ENCODE results near the gene AIFM1. TPM values are rescaled to one million over a fixed set of nuclear protein-coding genes. Genes with fewer than 3 reads are reported as not detected.
"Not testable (repeated sequence)": the region's sequence is repeated elsewhere in the genome, so short reads cannot be mapped to it uniquely, and the experiment has no call there.

Gene AIFM1
- total RNA-seq, 1 experiment from 2014 or later: 52.7 TPM

DNA sequence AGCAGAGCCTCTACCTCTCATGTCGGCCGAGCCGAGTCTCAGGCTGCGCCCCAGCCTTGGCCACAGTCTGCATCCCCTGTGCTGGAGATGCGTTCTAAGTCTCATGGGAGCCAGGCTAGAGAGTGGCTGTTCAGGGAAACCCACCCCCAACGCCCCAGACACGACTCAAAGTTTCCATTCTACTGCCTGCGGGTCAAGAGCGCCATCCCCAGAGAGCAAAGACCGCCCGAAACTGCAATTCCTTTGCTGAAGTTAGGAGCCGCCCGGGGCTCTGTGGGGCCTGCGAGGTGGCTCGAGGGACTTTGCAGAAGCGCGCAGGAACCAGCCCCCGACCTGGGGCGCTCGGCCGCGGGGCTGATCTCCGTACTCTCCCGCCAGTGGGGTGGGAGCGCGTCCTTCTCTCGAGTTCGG is 45.3 kb downstream of the AIFM1 start:
- CTCF ChIA-PET: interaction anchor here (0.7 to 1.2 kb wide), 3 partner anchors 8 to 534 kb away, joined by 3 to 5 read pairs (median 3); no protein-coding TSS in a partner anchor
- Mint-ChIP-seq H3K4me1 (ENCODE audit: low read depth, unreplicated experiment) (peaks cover 21% of the 10 kb centered on the region), H3K36me3 (ENCODE audit: insufficient read depth, unreplicated experiment) (peaks cover 15% of the 10 kb centered on the region), H3K27ac (ENCODE audit: unreplicated experiment) (no peak overlapping the region), H3K4me3 (ENCODE audit: low read depth, unreplicated experiment) (peak overlapping the region; percentile 60), H3K27me3 (ENCODE audit: unreplicated experiment) (no peaks in the 10 kb centered on the region), H3K9me3 (ENCODE audit: low read depth, unreplicated experiment) (no peaks in the 10 kb centered on the region)
- TF ChIP-seq, protein P1, sequence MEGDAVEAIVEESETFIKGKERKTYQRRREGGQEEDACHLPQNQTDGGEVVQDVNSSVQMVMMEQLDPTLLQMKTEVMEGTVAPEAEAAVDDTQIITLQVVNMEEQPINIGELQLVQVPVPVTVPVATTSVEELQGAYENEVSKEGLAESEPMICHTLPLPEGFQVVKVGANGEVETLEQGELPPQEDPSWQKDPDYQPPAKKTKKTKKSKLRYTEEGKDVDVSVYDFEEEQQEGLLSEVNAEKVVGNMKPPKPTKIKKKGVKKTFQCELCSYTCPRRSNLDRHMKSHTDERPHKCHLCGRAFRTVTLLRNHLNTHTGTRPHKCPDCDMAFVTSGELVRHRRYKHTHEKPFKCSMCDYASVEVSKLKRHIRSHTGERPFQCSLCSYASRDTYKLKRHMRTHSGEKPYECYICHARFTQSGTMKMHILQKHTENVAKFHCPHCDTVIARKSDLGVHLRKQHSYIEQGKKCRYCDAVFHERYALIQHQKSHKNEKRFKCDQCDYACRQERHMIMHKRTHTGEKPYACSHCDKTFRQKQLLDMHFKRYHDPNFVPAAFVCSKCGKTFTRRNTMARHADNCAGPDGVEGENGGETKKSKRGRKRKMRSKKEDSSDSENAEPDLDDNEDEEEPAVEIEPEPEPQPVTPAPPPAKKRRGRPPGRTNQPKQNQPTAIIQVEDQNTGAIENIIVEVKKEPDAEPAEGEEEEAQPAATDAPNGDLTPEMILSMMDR (IDR thresholded peaks at IDR 0.05; ENCODE audit: unreplicated experiment): no peak
- BruUV-seq (replicated peaks): no TSS peak
- DNase-seq: no peak
- intact Hi-C loops (cut with micrococcal nuclease; ENCODE audit: unreplicated experiment): loop anchor here (1.0 kb wide), 1 partner anchor 40 kb away; no protein-coding TSS in a partner anchor

DNA sequence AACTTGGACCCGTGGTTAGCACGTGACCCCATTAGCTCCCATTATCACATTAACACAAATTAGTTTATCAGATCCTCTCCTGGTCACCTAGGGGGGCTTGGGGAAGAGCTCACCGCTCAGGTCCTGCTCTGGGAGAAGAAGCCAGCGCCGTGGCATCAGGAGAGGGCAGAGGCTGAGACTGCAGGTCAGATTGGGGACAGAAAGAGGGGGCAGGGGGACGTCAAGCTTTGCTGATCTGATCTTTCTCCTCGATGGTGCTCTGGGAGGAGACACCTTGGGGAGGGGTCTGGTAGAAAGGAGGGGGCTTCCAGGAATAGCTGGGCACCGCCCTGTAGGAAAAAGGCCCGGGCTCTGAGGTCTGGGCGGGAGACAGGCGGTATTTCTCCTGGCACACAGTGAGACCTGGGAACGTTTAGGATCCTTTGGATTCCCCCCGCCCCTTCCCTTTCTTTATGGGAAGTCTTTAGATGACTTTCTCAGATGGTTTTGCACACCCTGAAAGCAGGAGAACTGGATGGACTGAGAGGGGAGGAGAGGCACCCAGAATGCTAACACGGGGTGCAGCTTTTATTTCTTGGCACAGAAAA is 46.2 kb downstream of the AIFM1 start:
- Mint-ChIP-seq H3K4me1 (ENCODE audit: low read depth, unreplicated experiment) (peaks cover 25% of the 10 kb centered on the region), H3K27ac (ENCODE audit: unreplicated experiment) (no peak overlapping the region)

DNA sequence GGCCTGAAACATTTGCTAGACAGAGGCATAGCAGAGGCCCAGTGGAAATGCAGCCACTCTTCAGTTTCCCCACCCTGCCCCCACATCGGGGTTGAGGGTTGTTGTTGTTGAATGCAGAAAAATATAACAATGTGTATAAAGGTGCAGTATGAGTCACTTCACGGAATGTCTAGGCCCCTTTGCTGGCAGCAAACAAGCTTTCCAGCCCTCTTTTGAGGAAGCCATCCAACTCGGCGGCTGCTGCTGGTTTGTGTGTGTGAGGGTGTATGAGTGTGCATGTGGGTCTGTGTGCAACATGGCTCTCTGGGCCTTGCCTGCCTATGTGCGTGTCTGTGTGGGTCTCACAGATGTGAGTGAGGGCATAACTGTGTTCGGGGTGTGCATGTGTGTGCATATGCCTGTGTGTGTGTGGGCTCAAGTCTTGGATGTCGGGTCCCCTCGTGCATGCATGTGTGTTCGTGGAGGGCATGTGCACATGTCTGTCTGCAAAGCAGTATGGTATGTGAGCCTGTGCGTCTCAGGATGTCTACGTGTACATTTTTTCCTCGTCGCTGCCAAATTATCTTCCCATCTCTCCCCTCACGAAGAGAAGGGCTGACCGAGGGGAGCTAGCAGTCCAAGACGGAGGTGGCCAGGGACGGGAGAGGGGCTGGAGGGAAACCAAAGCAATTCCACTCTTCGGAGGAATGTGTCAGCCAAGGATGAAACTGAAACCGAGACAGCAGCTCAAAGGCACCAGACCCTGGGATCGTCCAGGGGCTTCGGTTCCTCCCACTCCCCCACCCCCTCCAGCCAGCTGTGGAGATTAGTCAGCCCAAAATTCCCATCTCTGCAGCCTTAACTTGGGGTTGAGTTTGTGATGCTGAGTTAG is 47.0 kb downstream of the AIFM1 start:
- Mint-ChIP-seq H3K36me3 (ENCODE audit: insufficient read depth, unreplicated experiment) (peaks cover 15% of the 10 kb centered on the region), H3K9me3 (ENCODE audit: low read depth, unreplicated experiment) (no peaks in the 10 kb centered on the region), H3K4me1 (ENCODE audit: low read depth, unreplicated experiment) (peaks cover 31% of the 10 kb centered on the region), H3K27ac (ENCODE audit: unreplicated experiment) (peak overlapping the region; percentile 50), H3K4me3 (ENCODE audit: low read depth, unreplicated experiment) (no peak overlapping the region), H3K27me3 (ENCODE audit: unreplicated experiment) (no peaks in the 10 kb centered on the region)
- intact Hi-C loops (cut with micrococcal nuclease; ENCODE audit: unreplicated experiment): no loop called here
- DNase-seq: peak; percentile 40
- TF ChIP-seq, protein P1 (IDR thresholded peaks at IDR 0.05; ENCODE audit: unreplicated experiment): no peak
- CTCF ChIA-PET: interaction anchor here (0.6 kb wide), 1 partner anchor 15 kb away, joined by 4 read pairs; no protein-coding TSS in a partner anchor
- no TSS peak for BruUV-seq (replicated peaks)

More for the DNA sequence above, 46.2 kb downstream of the AIFM1 start:
- no TSS peak for BruUV-seq (replicated peaks)
- DNase-seq: no peak
- Mint-ChIP-seq H3K27me3 (ENCODE audit: unreplicated experiment) (no peaks in the 10 kb centered on the region), H3K36me3 (ENCODE audit: insufficient read depth, unreplicated experiment) (peaks cover 15% of the 10 kb centered on the region), H3K4me3 (ENCODE audit: low read depth, unreplicated experiment) (no peak overlapping the region), H3K9me3 (ENCODE audit: low read depth, unreplicated experiment) (no peaks in the 10 kb centered on the region)
- TF ChIP-seq, protein P1 (IDR thresholded peaks at IDR 0.05; ENCODE audit: unreplicated experiment): no peak
- intact Hi-C loops (cut with micrococcal nuclease; ENCODE audit: unreplicated experiment): no loop called here
- CTCF ChIA-PET: no interaction called here

DNA sequence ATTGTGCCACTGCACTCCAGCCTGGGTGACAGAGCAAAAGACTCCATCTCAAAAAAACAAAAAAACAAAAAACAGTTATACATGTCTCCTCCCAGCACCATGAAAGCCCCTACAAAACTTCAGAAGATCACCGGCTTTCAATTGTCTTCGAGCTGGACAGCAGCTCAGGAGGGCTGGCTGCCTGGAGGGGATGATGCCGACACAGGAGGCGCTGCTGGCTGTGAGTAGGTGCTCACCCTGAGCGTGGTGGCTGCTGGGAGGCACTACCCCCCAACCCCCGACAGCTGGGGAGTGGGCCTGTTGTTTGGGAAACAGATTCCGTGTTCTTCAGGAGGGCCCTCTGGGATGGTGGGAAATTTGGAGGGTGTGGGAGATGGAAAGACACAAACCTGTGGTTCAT is 48.5 kb downstream of the AIFM1 start:
- no peaks in the 10 kb centered on the region for H3K27me3 Mint-ChIP-seq (ENCODE audit: unreplicated experiment)

DNA sequence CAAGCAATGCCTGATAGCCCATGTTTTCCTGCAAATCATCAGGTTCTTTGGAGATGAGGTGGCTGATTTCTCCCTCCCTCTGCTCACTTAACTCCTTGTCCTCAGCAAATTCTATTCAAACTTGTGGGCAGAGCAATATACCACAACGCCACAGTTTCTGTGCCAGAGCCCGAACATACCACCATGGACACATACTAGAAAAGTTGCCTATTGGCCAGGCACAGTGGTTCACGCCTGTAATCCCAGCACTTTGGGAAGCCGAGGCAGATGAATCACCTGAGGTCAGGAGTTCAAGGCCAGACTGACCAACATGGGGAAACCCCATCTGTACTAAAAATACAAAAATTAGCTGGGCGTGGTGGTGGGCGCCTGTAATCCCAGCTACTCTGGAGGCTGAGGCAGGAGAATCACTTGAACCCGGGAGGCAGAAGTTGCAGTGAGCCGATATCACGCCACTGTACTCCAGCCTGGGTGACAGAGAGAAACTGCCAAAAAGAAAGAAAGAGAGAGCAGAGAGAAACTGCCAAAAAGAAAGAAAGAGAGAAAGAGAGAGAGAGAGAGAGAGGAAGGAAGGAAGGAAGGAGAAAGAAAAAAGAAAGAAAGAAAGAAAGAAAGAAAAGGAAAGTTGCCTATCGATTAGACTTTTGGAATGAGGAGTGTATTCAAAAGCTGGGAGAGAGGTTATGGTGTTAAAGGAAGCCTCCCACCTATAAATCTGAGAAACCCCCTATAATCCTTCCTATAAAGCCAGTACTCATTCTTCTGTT is 50.3 kb downstream of the AIFM1 start:
- H3K4me1 Mint-ChIP-seq (ENCODE audit: low read depth, unreplicated experiment): peaks cover 39% of the 10 kb centered on the region
- intact Hi-C loops (cut with micrococcal nuclease; ENCODE audit: unreplicated experiment); CTCF ChIA-PET; H3K27me3 Mint-ChIP-seq (ENCODE audit: unreplicated experiment); H3K27ac Mint-ChIP-seq (ENCODE audit: unreplicated experiment); H3K4me3 Mint-ChIP-seq (ENCODE audit: low read depth, unreplicated experiment); H3K9me3 Mint-ChIP-seq (ENCODE audit: low read depth, unreplicated experiment); BruUV-seq (replicated peaks); DNase-seq: not testable (repeated sequence)
- peaks cover 22% of the 10 kb centered on the region for H3K36me3 Mint-ChIP-seq (ENCODE audit: insufficient read depth, unreplicated experiment)

More for the DNA sequence above, 48.5 kb downstream of the AIFM1 start:
- peaks cover 15% of the 10 kb centered on the region for H3K36me3 Mint-ChIP-seq (ENCODE audit: insufficient read depth, unreplicated experiment)
- CTCF ChIA-PET: interaction anchor here (0.9 kb wide), 1 partner anchor 38 kb away, joined by 3 read pairs; no protein-coding TSS in a partner anchor
- no TSS peak for BruUV-seq (replicated peaks)
- H3K4me1 Mint-ChIP-seq (ENCODE audit: low read depth, unreplicated experiment): peaks cover 31% of the 10 kb centered on the region
- H3K27ac Mint-ChIP-seq (ENCODE audit: unreplicated experiment): no peak overlapping the region
- no peak for DNase-seq
- no peaks in the 10 kb centered on the region for H3K9me3 Mint-ChIP-seq (ENCODE audit: low read depth, unreplicated experiment)
- TF ChIP-seq, protein P1 (IDR thresholded peaks at IDR 0.05; ENCODE audit: unreplicated experiment): no peak
- intact Hi-C loops (cut with micrococcal nuclease; ENCODE audit: unreplicated experiment): no loop called here
- H3K4me3 Mint-ChIP-seq (ENCODE audit: low read depth, unreplicated experiment): no peak overlapping the region
